HL-60 (cell line): ENCODE data around the gene FAM89B.
A peak's percentile ranks its signal among the peaks of the same experiment; 100 is the strongest.

Source experiments
- GABPA ChIP-seq: IDR thresholded peaks from 2 replicates; pipeline ENCODE4 v1.6.1; 2012; ENCODE audit warnings: low read depth
- POLR2AphosphoS5 ChIP-seq: IDR thresholded peaks from 2 replicates; pipeline ENCODE4 v1.6.1; 2012; ENCODE audit warnings: low read depth
- SPI1 ChIP-seq: IDR thresholded peaks from 2 replicates; pipeline ENCODE4 v1.6.1; 2012; ENCODE audit warnings: low read depth, mild to moderate bottlenecking, borderline replicate concordance
- TF ChIP-seq, protein P1 (sequence below): IDR thresholded peaks from one replicate; pipeline ENCODE4 v1.5.1; 2011; ENCODE audit warnings: low read length, control low read depth, inconsistent platforms; ENCODE audit not compliant: insufficient read depth
- TF ChIP-seq, protein P2 (sequence below): IDR thresholded peaks from 2 replicates; pipeline ENCODE4 v1.6.1; 2012; ENCODE audit warnings: low read depth; ENCODE audit not compliant: insufficient replicate concordance

DNA sequence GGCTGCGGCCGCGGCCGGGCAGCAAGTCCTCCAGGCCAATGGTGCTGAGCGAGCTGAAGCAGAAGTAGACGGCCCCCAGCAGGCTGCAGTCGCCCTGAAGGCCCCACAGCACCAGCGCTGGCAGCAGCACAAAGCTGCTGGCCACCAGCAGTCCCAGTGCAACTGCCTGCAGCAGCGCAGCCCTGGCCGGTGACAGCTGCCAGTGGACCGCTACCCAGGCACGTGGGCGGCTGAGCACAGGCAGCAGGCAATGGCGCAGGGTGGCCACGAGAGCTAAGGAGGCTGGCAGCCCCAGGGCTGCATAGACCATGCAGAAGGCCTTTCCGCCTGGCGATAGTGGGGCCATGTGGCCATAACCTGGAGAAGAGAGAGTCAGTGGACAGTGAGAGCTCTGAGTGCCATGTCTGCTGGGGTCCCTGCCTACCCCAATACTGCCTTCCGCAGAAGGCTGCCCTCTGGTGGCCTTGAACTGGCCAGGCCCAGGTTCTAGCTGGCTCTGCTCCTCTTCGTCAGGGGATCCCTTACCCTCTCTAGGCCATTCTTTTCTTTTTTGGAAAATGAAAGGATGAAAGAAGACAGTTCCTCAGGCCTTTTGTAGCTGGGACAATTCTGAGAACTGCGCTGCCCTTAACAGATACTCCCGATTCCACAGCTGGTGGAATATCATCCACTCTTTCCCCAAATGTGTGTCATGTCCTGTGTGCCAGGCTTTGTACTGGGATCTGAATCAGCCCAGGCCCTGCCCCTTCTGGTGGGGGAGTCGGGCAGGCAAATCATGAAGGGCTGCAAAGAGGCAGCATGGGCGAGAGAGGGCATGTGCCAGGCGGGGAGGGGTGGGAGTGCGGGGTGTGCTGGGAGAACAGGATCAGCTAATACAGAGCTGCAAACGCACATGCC, 21.4 kb downstream of the FAM89B start:
- TF ChIP-seq, protein P1, sequence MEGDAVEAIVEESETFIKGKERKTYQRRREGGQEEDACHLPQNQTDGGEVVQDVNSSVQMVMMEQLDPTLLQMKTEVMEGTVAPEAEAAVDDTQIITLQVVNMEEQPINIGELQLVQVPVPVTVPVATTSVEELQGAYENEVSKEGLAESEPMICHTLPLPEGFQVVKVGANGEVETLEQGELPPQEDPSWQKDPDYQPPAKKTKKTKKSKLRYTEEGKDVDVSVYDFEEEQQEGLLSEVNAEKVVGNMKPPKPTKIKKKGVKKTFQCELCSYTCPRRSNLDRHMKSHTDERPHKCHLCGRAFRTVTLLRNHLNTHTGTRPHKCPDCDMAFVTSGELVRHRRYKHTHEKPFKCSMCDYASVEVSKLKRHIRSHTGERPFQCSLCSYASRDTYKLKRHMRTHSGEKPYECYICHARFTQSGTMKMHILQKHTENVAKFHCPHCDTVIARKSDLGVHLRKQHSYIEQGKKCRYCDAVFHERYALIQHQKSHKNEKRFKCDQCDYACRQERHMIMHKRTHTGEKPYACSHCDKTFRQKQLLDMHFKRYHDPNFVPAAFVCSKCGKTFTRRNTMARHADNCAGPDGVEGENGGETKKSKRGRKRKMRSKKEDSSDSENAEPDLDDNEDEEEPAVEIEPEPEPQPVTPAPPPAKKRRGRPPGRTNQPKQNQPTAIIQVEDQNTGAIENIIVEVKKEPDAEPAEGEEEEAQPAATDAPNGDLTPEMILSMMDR = peak; percentile 69
- TF ChIP-seq POLR2AphosphoS5 (0 out of 2 replicates have a peak, but pooled peaks have one; percentile 29), SPI1 (no peak), GABPA (no peak)
- TF ChIP-seq, protein P2, sequence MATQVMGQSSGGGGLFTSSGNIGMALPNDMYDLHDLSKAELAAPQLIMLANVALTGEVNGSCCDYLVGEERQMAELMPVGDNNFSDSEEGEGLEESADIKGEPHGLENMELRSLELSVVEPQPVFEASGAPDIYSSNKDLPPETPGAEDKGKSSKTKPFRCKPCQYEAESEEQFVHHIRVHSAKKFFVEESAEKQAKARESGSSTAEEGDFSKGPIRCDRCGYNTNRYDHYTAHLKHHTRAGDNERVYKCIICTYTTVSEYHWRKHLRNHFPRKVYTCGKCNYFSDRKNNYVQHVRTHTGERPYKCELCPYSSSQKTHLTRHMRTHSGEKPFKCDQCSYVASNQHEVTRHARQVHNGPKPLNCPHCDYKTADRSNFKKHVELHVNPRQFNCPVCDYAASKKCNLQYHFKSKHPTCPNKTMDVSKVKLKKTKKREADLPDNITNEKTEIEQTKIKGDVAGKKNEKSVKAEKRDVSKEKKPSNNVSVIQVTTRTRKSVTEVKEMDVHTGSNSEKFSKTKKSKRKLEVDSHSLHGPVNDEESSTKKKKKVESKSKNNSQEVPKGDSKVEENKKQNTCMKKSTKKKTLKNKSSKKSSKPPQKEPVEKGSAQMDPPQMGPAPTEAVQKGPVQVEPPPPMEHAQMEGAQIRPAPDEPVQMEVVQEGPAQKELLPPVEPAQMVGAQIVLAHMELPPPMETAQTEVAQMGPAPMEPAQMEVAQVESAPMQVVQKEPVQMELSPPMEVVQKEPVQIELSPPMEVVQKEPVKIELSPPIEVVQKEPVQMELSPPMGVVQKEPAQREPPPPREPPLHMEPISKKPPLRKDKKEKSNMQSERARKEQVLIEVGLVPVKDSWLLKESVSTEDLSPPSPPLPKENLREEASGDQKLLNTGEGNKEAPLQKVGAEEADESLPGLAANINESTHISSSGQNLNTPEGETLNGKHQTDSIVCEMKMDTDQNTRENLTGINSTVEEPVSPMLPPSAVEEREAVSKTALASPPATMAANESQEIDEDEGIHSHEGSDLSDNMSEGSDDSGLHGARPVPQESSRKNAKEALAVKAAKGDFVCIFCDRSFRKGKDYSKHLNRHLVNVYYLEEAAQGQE = no peak
